HG02970 (cell line): ENCODE measurements around the gene EML4.

Experiments
- ATAC-seq: cut with Tn5 transposase; IDR thresholded peaks from one replicate; pipeline ENCODE4 v1.9.1; 2021; ENCODE audit warnings: mild to moderate bottlenecking, moderate library complexity, moderate number of reproducible peaks; ENCODE audit not compliant: unreplicated experiment, low FRiP score

EML4 gene

GRCh38 chr2:42296226-42296625 is 127.1 kb downstream of the EML4 start:
- ATAC-seq, result peak; percentile 60

- no peak for ATAC-seq
Measured at GRCh38 chr2:42297322-42297936, 128.3 kb downstream of the EML4 start.

- no peak for ATAC-seq
Measured at GRCh38 chr2:42298132-42298531, 129.0 kb downstream of the EML4 start.

GRCh38 chr2:42298996-42299754 is 130.0 kb downstream of the EML4 start:
- ATAC-seq, result no peak

GRCh38 chr2:42300527-42300926 is 131.4 kb downstream of the EML4 start:
- no peak for ATAC-seq

GRCh38 chr2:42303252-42303651 is 134.1 kb downstream of the EML4 start:
- no peak for ATAC-seq

GRCh38 chr2:42304059-42304713 is 135.0 kb downstream of the EML4 start:
- no peak for ATAC-seq

GRCh38 chr2:42307180-42307579 is 138.0 kb downstream of the EML4 start:
- no peak for ATAC-seq

GRCh38 chr2:42309366-42309765 is 140.2 kb downstream of the EML4 start:
- ATAC-seq, result no peak

- no peak for ATAC-seq
Measured at GRCh38 chr2:42310007-42310515, 140.9 kb downstream of the EML4 start.

GRCh38 chr2:42312106-42312505 is 143.0 kb downstream of the EML4 start:
- ATAC-seq, result no peak

GRCh38 chr2:42314892-42315468 is 145.8 kb downstream of the EML4 start:
- no peak for ATAC-seq

- ATAC-seq, result no peak
Measured at GRCh38 chr2:42315844-42316470, 146.8 kb downstream of the EML4 start.

GRCh38 chr2:42316910-42317309 is 147.8 kb downstream of the EML4 start:
- no peak for ATAC-seq

- no peak for ATAC-seq
Measured at GRCh38 chr2:42317486-42317885, 148.3 kb downstream of the EML4 start.

GRCh38 chr2:42317945-42318344 is 148.8 kb downstream of the EML4 start:
- ATAC-seq, result no peak

GRCh38 chr2:42319265-42319664 is 150.1 kb downstream of the EML4 start:
- ATAC-seq, result no peak

GRCh38 chr2:42321452-42322064 is 152.4 kb downstream of the EML4 start:
- no peak for ATAC-seq

GRCh38 chr2:42324244-42324643 is 155.1 kb downstream of the EML4 start:
- no peak for ATAC-seq

GRCh38 chr2:42324949-42325348 is 155.8 kb downstream of the EML4 start:
- no peak for ATAC-seq
